HEK293 (cell line): Measurements from ENCODE around the gene DISP3.

ENCODE experiments used
- CTCF ChIA-PET: fragments of 350-600 bp; formaldehyde crosslinking; extraction: SDS; loops from one replicate; lab custom pipeline; 2021; ENCODE audit warnings: antibody characterized with exemption; lab: Yijun Ruan, JAX
- POLR2A ChIA-PET: fragments of 300-600 bp; formaldehyde crosslinking; extraction: SDS; loops from one replicate; lab custom pipeline; 2020; ENCODE audit warnings: antibody characterized with exemption, inconsistent platforms; lab: Yijun Ruan, JAX
- H3K27ac ChIP-seq: fragments of 200-500 bp; sonication (Bioruptor generic); 2 replicates; pipeline ENCODE4 v1.5.1; 2014; ENCODE audit warnings: low read depth, low read length, control low read depth, inconsistent platforms; ENCODE audit errors: extremely low read depth
- H3K36me3 ChIP-seq, 2 experiments: fragments of 200-500 bp in 1 of 2; sonication (Bioruptor generic) in 1 of 2; 1 replicate in 1 of 2; 2 replicates in 1 of 2; pipeline ENCODE4 v1.5.1; 2014 to 2017; ENCODE audit warnings: inconsistent platforms in 2 of 2, low read length in 2 of 2; ENCODE audit not compliant: control insufficient read depth in 2 of 2, insufficient read depth in 1 of 2
- H3K4me1 ChIP-seq: fragments of 200-500 bp; sonication (Bioruptor generic); 2 replicates; pipeline ENCODE4 v1.5.1; 2014; ENCODE audit warnings: mild to moderate bottlenecking, low read length, inconsistent platforms; ENCODE audit not compliant: control insufficient read depth, insufficient read depth
- H3K4me3 ChIP-seq: 2 replicates; pipeline ENCODE4 v1.5.1; 2011; ENCODE audit warnings: low read depth, mild to moderate bottlenecking, control low read depth, low read length, moderate library complexity
- H3K9me3 ChIP-seq: fragments of 200-500 bp; sonication (Bioruptor generic); 2 replicates; pipeline ENCODE4 v1.5.1; 2014; ENCODE audit warnings: low read depth, low read length, inconsistent platforms; ENCODE audit not compliant: control insufficient read depth, insufficient read depth
- CTCF ChIP-seq: fragments of 450-650 bp; formaldehyde crosslinking; IDR thresholded peaks from 2 replicates; pipeline ENCODE4 v1.5.1; 2016; ENCODE audit warnings: missing biosample characterization, missing genetic modification characterization
- EGR2 ChIP-seq: fragments of 450-650 bp; formaldehyde crosslinking; IDR thresholded peaks from 2 replicates; pipeline ENCODE4 v1.5.1; 2016; ENCODE audit warnings: low read depth, missing biosample characterization, missing genetic modification characterization
- ELK4 ChIP-seq: IDR thresholded peaks from 2 replicates; pipeline ENCODE4 v1.6.1; 2011; ENCODE audit warnings: mild to moderate bottlenecking, low read depth, low read length, borderline replicate concordance
- SCRT2 ChIP-seq: fragments of 450-650 bp; formaldehyde crosslinking; IDR thresholded peaks from 2 replicates; pipeline ENCODE4 v1.5.1; 2016; ENCODE audit warnings: missing biosample characterization, missing genetic modification characterization
- SETDB1 ChIP-seq: IDR thresholded peaks from one replicate; pipeline ENCODE4 v1.6.1; 2017; ENCODE audit warnings: mild to moderate bottlenecking, low read length, moderate library complexity, mixed read lengths; ENCODE audit not compliant: insufficient read length
- ZFHX2 ChIP-seq: fragments of 450-650 bp; formaldehyde crosslinking; conservative IDR thresholded peaks from 2 replicates; pipeline ENCODE4 v1.5.1; 2016; ENCODE audit warnings: missing biosample characterization, missing genetic modification characterization
- ZNF280C ChIP-seq: fragments of 450-650 bp; formaldehyde crosslinking; IDR thresholded peaks from 2 replicates; pipeline ENCODE4 v1.5.1; 2016; ENCODE audit warnings: missing biosample characterization, missing genetic modification characterization
- ZNF335 ChIP-seq: fragments of 450-650 bp; formaldehyde crosslinking; conservative IDR thresholded peaks from 2 replicates; pipeline ENCODE4 v1.5.1; 2016; ENCODE audit warnings: missing biosample characterization, missing genetic modification characterization
- ZNF354C ChIP-seq: fragments of 450-650 bp; formaldehyde crosslinking; IDR thresholded peaks from 2 replicates; pipeline ENCODE4 v1.5.1; 2016; ENCODE audit warnings: missing biosample characterization, missing genetic modification characterization, low read depth, borderline replicate concordance
- ZNF366 ChIP-seq: fragments of 450-650 bp; formaldehyde crosslinking; conservative IDR thresholded peaks from 2 replicates; pipeline ENCODE4 v1.5.1; 2016; ENCODE audit warnings: missing biosample characterization, missing genetic modification characterization
- ZNF398 ChIP-seq: fragments of 450-650 bp; formaldehyde crosslinking; IDR thresholded peaks from 2 replicates; pipeline ENCODE4 v1.5.1; 2017; ENCODE audit warnings: missing biosample characterization, missing genetic modification characterization
- ZNF624 ChIP-seq: fragments of 450-650 bp; formaldehyde crosslinking; IDR thresholded peaks from 2 replicates; pipeline ENCODE4 v1.5.1; 2017; ENCODE audit warnings: missing biosample characterization, missing genetic modification characterization

DISP3 gene

GRCh38 chr1:11438996-11439395 lies 40.0 kb upstream of the DISP3 start (continued):
- TF ChIP-seq ZNF624 (tag by site-specific recombination), result no peak
- no peak for TF ChIP-seq ZNF354C

- Histone ChIP-seq H3K9me3 (no peaks in the 10 kb centered on the region), H3K27ac (no peak overlapping the region), H3K4me3 (no peak overlapping the region), H3K4me1 (no peaks in the 10 kb centered on the region), H3K36me3 (no peaks in the 10 kb centered on the region)
- peak; percentile 42 for TF ChIP-seq ZNF366 (tag by site-specific recombination)
- peak; percentile 18; the same call in 1 of the 2 replicates for TF ChIP-seq ZNF398 (tag by site-specific recombination)
- no peak for TF ChIP-seq ZNF280C (tag by site-specific recombination)
- no peak for TF ChIP-seq CTCF (tag by site-specific recombination)
- TF ChIP-seq SCRT2, result peak; percentile 32; the same call in 1 of the 2 replicates
- peak; percentile 97 for TF ChIP-seq EGR2 (tag by site-specific recombination)
- TF ChIP-seq ZFHX2, result peak; percentile 77
- ChIA-PET POLR2A (no interaction called here), CTCF (no interaction called here)
Measured at GRCh38 chr1:11441211-11441952, 37.6 kb upstream of the DISP3 start.

GRCh38 chr1:11443043-11443442 lies 35.9 kb upstream of the DISP3 start:
- Histone ChIP-seq H3K27ac (no peak overlapping the region), H3K4me3 (no peak overlapping the region), H3K36me3 (no peaks in the 10 kb centered on the region), H3K9me3 (no peaks in the 10 kb centered on the region), H3K4me1 (no peaks in the 10 kb centered on the region)
- CTCF ChIA-PET, result no interaction called here
- POLR2A ChIA-PET, result no interaction called here
- TF ChIP-seq ZNF335 (tag by site-specific recombination) (no peak), EGR2 (tag by site-specific recombination) (peak; percentile 98), ZFHX2 (peak; percentile 95)

- H3K9me3 ChIP-seq, result no peaks in the 10 kb centered on the region
- CTCF ChIA-PET, result no interaction called here
- H3K27ac ChIP-seq, result no peak overlapping the region
- POLR2A ChIA-PET, result no interaction called here
- no peak overlapping the region for H3K4me3 ChIP-seq
- H3K4me1 ChIP-seq, result no peaks in the 10 kb centered on the region
- no peaks in the 10 kb centered on the region for H3K36me3 ChIP-seq
- no peak for TF ChIP-seq SETDB1
- TF ChIP-seq ELK4, result no peak
Measured at GRCh38 chr1:11443961-11444658, 34.8 kb upstream of the DISP3 start.
